MM.1S (cell line): ENCODE measurements around the gene ZNF710.

Source experiments
- DNase-seq: peaks from one replicate; pipeline ENCODE4 v3.0.0-alpha.2; 2015
- H2AFZ ChIP-seq: fragments of 300-600 bp; sonication (generic); 2 replicates; pipeline ENCODE4 v1.6.0; 2016; ENCODE audit warnings: antibody characterized with exemption, low read length
- H3F3A ChIP-seq: fragments of 300-600 bp; sonication (generic); 2 replicates; pipeline ENCODE4 v1.6.1; 2016; ENCODE audit warnings: mild to moderate bottlenecking, antibody characterized with exemption, low read length, moderate library complexity, mixed read lengths; ENCODE audit not compliant: insufficient read depth
- H3K27ac ChIP-seq: fragments of 300-600 bp; sonication (generic); 2 replicates; pipeline ENCODE4 v1.5.1; 2016; ENCODE audit warnings: mild to moderate bottlenecking, low read length
- H3K27me3 ChIP-seq: fragments of 300-600 bp; sonication (generic); replicated peaks from 2 replicates; pipeline ENCODE4 v1.6.0; 2016; ENCODE audit warnings: low read length; ENCODE audit not compliant: insufficient read depth
- H3K36me3 ChIP-seq: fragments of 300-600 bp; sonication (generic); replicated peaks from 2 replicates; pipeline ENCODE4 v1.6.1; 2016; ENCODE audit warnings: mild to moderate bottlenecking, low read length, mixed read lengths; ENCODE audit not compliant: insufficient read depth
- H3K4me1 ChIP-seq: fragments of 300-600 bp; sonication (generic); 2 replicates; pipeline ENCODE4 v1.6.1; 2016; ENCODE audit warnings: low read length, mixed read lengths
- H3K4me2 ChIP-seq: fragments of 300-600 bp; sonication (generic); 2 replicates; pipeline ENCODE4 v1.6.0; 2016; ENCODE audit warnings: low read depth, low read length
- H3K4me3 ChIP-seq: fragments of 300-600 bp; sonication (generic); 2 replicates; pipeline ENCODE4 v1.5.1; 2016; ENCODE audit warnings: low read length, mixed read lengths
- H3K79me2 ChIP-seq: fragments of 300-600 bp; sonication (generic); 2 replicates; pipeline ENCODE4 v1.6.1; 2016; ENCODE audit warnings: mixed run types, low read length, mixed read lengths
- H3K9ac ChIP-seq: fragments of 300-600 bp; sonication (generic); 2 replicates; pipeline ENCODE4 v1.6.1; 2016; ENCODE audit warnings: low read length, mixed read lengths
- H3K9me2 ChIP-seq: fragments of 300-600 bp; sonication (generic); replicated peaks from 2 replicates; pipeline ENCODE4 v1.6.1; 2016; ENCODE audit warnings: mild to moderate bottlenecking, low read length, mixed read lengths; ENCODE audit not compliant: insufficient read depth
- H3K9me3 ChIP-seq: fragments of 300-600 bp; sonication (generic); replicated peaks from 2 replicates; pipeline ENCODE4 v1.6.1; 2016; ENCODE audit warnings: mild to moderate bottlenecking, low read length, mixed read lengths; ENCODE audit not compliant: insufficient read depth
- H4K20me1 ChIP-seq: fragments of 300-600 bp; sonication (generic); 2 replicates; pipeline ENCODE4 v1.6.1; 2016; ENCODE audit warnings: mild to moderate bottlenecking, low read length, moderate library complexity, mixed read lengths; ENCODE audit not compliant: insufficient read depth
- CTCF ChIP-seq: fragments of 300-600 bp; sonication (generic); IDR thresholded peaks from 2 replicates; pipeline ENCODE4 v1.5.1; 2016; ENCODE audit warnings: antibody characterized with exemption, low read length, mixed read lengths
- EZH2 ChIP-seq: fragments of 300-600 bp; sonication (generic); optimal IDR thresholded peaks from 2 replicates; pipeline ENCODE3; 2017; ENCODE audit warnings: low read depth, mild to moderate bottlenecking, antibody characterized with exemption, low read length, mixed read lengths
- EZH2phosphoT487 ChIP-seq: fragments of 300-600 bp; sonication (generic); IDR thresholded peaks from 2 replicates; pipeline ENCODE4 v1.6.1; 2018; ENCODE audit warnings: antibody characterized with exemption, low read length

The ZNF710 gene

DNA sequence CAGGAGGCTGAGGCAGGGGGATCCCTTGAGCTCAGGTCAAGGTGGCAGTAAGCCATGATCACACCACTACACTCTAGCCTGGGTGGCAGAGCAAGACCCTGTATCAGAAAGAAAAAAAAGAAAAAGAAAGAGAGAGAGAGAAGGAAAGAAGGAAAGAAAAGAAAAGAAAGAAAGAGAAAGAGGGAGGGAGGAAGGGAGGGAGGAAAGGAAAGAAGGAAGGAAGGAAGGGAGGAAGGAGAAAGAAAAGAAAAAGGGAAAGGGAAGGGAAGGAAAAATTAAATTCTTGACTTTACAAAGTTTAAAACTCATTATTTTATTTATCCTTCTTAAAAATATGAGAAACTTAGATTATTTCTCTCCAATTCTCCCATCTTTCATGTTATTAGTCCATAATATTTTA lies 118.2 kb downstream of the ZNF710 start:
- no peaks in the 10 kb centered on the region for H3K36me3 ChIP-seq
- H3K79me2 ChIP-seq, result no peaks in the 10 kb centered on the region
- no peak overlapping the region for H3K4me2 ChIP-seq
- no peaks in the 10 kb centered on the region for H4K20me1 ChIP-seq
- H3K9ac ChIP-seq, result no peak overlapping the region
- no peaks in the 10 kb centered on the region for H3K4me1 ChIP-seq
- H2AFZ ChIP-seq, result no peak overlapping the region
- no peaks in the 10 kb centered on the region for H3F3A ChIP-seq
- no peaks in the 10 kb centered on the region for H3K9me3 ChIP-seq
- no peak for DNase-seq
- TF ChIP-seq CTCF, result no peak
- no peak for TF ChIP-seq EZH2
- no peak for TF ChIP-seq EZH2phosphoT487
- no peaks in the 10 kb centered on the region for H3K27me3 ChIP-seq
- H3K27ac ChIP-seq, result no peak overlapping the region
- no peak overlapping the region for H3K4me3 ChIP-seq
- no peaks in the 10 kb centered on the region for H3K9me2 ChIP-seq

- H3F3A ChIP-seq, result no peaks in the 10 kb centered on the region
Measured at GRCh38 chr15:90121086-90121485, 120.0 kb downstream of the ZNF710 start.

DNA sequence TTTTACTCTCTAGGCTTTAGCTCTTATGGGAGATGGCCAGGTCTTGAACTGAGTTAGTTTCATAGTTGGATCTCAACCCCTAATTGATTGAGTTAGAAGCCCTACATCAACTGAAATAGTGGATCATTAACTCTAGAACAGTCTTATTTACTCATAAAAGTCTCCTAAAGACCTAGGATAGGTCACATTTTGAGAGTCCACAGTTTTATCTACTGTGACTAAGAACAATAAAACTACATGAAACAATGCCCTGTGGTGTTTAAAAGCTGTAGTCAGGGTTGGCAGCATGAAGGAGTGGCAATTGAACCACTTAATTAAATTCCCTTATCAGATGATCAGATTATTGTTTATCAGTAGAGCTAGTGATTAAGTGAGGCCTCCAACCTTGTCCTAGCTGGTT lies 123.4 kb downstream of the ZNF710 start:
- no peaks in the 10 kb centered on the region for H3K79me2 ChIP-seq
- no peak overlapping the region for H3K27ac ChIP-seq
- H4K20me1 ChIP-seq, result no peaks in the 10 kb centered on the region
- no peaks in the 10 kb centered on the region for H3F3A ChIP-seq
- TF ChIP-seq EZH2, result no peak
- no peak for TF ChIP-seq EZH2phosphoT487
- TF ChIP-seq CTCF, result no peak
- H2AFZ ChIP-seq, result no peak overlapping the region
- DNase-seq, result no peak
- no peaks in the 10 kb centered on the region for H3K27me3 ChIP-seq
- no peak overlapping the region for H3K4me3 ChIP-seq
- no peaks in the 10 kb centered on the region for H3K36me3 ChIP-seq
- H3K9ac ChIP-seq, result no peak overlapping the region
- no peaks in the 10 kb centered on the region for H3K9me3 ChIP-seq
- no peak overlapping the region for H3K4me2 ChIP-seq
- no peaks in the 10 kb centered on the region for H3K4me1 ChIP-seq
- H3K9me2 ChIP-seq, result no peaks in the 10 kb centered on the region

More at GRCh38 chr15:90121086-90121485, 120.0 kb downstream of the ZNF710 start:
- no peak for TF ChIP-seq EZH2
- no peak for TF ChIP-seq CTCF
- no peak for TF ChIP-seq EZH2phosphoT487
- Histone ChIP-seq H2AFZ (no peak overlapping the region), H3K36me3 (no peaks in the 10 kb centered on the region), H3K9me2 (no peaks in the 10 kb centered on the region), H3K4me3 (no peak overlapping the region), H3K79me2 (no peaks in the 10 kb centered on the region), H4K20me1 (no peaks in the 10 kb centered on the region), H3K4me1 (no peaks in the 10 kb centered on the region), H3K4me2 (no peak overlapping the region), H3K27ac (no peak overlapping the region), H3K27me3 (no peaks in the 10 kb centered on the region), H3K9ac (no peak overlapping the region), H3K9me3 (no peaks in the 10 kb centered on the region)
- DNase-seq, result no peak

DNA sequence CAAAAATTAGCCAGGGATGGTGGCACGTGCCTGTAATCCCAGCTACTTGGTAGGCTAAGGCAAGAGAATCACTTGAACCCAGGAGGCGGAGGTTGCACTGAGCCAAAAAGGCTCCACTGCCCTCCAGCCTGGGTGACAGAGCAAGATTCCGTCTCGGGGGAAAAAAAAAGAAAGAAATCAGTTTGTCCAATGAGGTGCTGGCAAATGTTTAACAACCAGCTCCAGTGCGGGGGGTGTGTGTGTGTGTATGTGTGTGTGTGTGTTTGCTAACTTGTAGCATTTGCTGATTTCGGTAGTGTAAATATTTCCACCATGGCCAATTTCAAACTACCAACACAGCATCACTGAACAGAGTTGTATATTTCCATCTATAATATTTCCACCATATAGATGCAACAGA lies 124.9 kb downstream of the ZNF710 start:
- no peak overlapping the region for H3K27ac ChIP-seq
- no peaks in the 10 kb centered on the region for H3K79me2 ChIP-seq
- H2AFZ ChIP-seq, result no peak overlapping the region
- H3K4me3 ChIP-seq, result no peak overlapping the region
- H3F3A ChIP-seq, result no peaks in the 10 kb centered on the region
- no peaks in the 10 kb centered on the region for H4K20me1 ChIP-seq
- H3K9me3 ChIP-seq, result no peaks in the 10 kb centered on the region
- no peaks in the 10 kb centered on the region for H3K27me3 ChIP-seq
- no peak overlapping the region for H3K4me2 ChIP-seq
- no peaks in the 10 kb centered on the region for H3K9me2 ChIP-seq
- no peak overlapping the region for H3K9ac ChIP-seq
- H3K4me1 ChIP-seq, result no peaks in the 10 kb centered on the region
- no peaks in the 10 kb centered on the region for H3K36me3 ChIP-seq
- no peak for DNase-seq
- no peak for TF ChIP-seq EZH2phosphoT487
- no peak for TF ChIP-seq CTCF
- no peak for TF ChIP-seq EZH2
